Heart left ventricle (tissue), 13 donors: ENCODE measurements around the gene ANGPTL3.

Source experiments
- CTCF ChIP-seq, 12 donors: fragments of 200-600 bp; sonication (generic) in 4 of 12; IDR thresholded peaks; one replicate each; pipeline versions ENCODE4 v1.5.0 to v1.8.0; 2018 to 2022; ENCODE audit warnings: antibody characterized with exemption in 12 of 12, mild to moderate bottlenecking in 5 of 12
- POLR2A ChIP-seq, 2 donors: fragments of 450-650 bp; IDR thresholded peaks; one replicate each; pipeline ENCODE4 v1.6.1; 2017; ENCODE audit warnings: antibody characterized with exemption in 2 of 2, mild to moderate bottlenecking in 2 of 2, moderate library complexity in 2 of 2
- donor health status: ischemic (EF 13 %, LVEDD 7.1; RV severe dilation, severe dysfunction).
- donor health status: DM: no; HTN: yes; CAD: no.
- donor health status: DM: no; HTN: no; CAD: no.
- donor health status: ischemic (EF 25% LVEDD 6.9; RV normal size, moderate dysfunction).
- donor health status: ischemic (EF 25% LVEDD 5.7; RV mildly dilated, moderate dysfunction).
- donor health status: ischemic (EF 35%, LVEDD 5.7; RV mildly dilated, moderate dysfunction).
- donor health status: nonischemic (EF 11% LVEDD 7.7; RV severe dilation, severe dysfunction).
- donor health status: DM: yes; HTN: yes; CAD: no.
- donor health status: PGD.
- donor health status: ischemic (EF 29% LVEDD 5.4; RV normal size, mild dysfunction).
- donor health status: nonischemic (EF 23%, LVEDD 6.1; RV moderate dilation, normal function).

DNA sequence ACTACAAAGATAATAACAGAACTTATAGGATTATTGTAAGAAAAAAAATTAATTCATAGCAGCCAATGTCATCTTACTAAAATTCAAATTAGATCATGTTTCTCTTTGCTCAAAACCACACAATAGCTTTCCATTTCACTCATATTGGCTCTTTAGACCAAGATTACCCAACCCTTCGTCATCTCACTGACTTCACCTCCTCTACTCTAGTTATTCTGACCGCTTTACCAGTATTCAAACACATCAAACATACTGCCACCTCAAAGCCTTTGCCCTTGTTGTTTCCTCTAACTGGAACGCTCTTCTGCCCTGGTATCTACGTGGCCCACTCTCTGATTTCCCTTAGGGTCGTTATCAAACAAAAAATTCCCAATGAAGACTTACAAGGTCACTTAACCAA is 1.7 kb downstream of the ANGPTL3 start:
- no peak for TF ChIP-seq POLR2A (IDR thresholded peaks at IDR 0.05)
- no peak for TF ChIP-seq CTCF (IDR thresholded peaks at IDR 0.05)
